ENCODE data around the gene CCT5.

GRCh38 chr5:10229306-10230048 is 20.6 kb upstream of the CCT5 start:
- TF ChIP-seq CTCF (IDR thresholded peaks at IDR 0.05), result no peak
- TF ChIP-seq EP300 (IDR thresholded peaks at IDR 0.05), result no peak
- no peak for TF ChIP-seq POLR2A (IDR thresholded peaks at IDR 0.05)
